NCI-H345 treated with DMSO at 0.1 percent for 48 hours (cell line): Measurements from ENCODE around the gene TSPYL2.

Experiments
- DNase-seq: peaks from one replicate; lab custom pipeline; 2025; ENCODE audit not compliant: unreplicated experiment; lab: John Stamatoyannopoulos, UW

Gene TSPYL2

DNA sequence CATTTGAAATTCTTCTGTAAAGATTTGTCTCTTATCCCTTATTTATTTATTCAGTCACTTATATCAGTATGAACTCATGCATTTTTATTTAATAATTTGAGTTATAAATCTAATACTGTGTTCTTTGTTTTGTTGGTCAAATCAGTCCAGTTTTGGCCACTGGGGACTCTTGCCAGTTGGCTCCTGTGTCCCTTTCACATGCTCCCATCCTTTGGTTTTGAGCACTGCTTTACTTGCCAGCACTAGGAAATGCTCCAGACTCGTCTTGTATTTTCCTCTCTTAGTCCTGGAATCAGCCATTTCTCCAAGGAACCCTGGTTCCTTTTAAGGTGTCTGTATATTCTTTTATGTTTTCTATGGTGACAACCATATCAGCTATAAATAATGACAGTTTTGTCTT, 39.8 kb downstream of the TSPYL2 start:
- no peak for DNase-seq

GRCh38 chrX:53125506-53125905, 43.3 kb downstream of the TSPYL2 start:
- DNase-seq, result no peak

GRCh38 chrX:53126377-53126776, 44.2 kb downstream of the TSPYL2 start:
- no peak for DNase-seq

DNA sequence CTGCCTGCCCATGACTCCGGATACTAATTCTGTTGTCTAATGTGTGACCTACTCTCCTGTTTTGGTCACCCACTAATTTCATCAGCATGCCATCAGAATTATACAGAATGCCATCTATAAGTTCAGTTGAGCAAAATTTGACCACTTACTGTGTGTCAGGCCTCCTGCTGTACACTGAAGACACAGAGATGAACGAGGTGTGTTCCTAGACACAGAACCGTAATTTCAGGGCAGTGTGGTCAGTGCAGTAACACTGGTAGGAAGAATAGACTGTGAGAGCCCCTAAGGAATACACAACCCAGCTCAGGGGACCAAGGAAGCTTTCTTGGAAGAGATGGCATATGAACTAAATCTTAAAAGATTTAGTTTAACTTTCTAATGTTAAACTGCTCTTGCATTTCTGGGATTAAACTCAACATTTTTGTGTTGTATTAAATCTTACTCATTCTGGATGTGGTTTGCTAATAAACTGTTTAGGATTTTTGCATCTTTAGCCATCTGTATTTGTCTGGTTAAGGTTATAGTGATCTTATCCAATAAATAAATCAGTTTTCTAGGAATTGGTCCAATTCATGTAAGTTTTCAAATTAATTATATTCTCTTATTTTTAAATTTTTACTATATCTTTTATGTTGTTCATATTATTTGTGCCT, 46.1 kb downstream of the TSPYL2 start:
- DNase-seq, result no peak

- DNase-seq, result no peak
Measured at GRCh38 chrX:53133400-53133799, 51.2 kb downstream of the TSPYL2 start.

- DNase-seq, result no peak
Measured at GRCh38 chrX:53135581-53135980, 53.4 kb downstream of the TSPYL2 start.
